Right lobe of liver (tissue), 6 donors: Measurements from ENCODE around the gene EXD3. TPM values are rescaled to one million over a fixed set of nuclear protein-coding genes. Genes with fewer than 3 reads are reported as not detected.

Experiments used
- ATAC-seq, 4 donors: fragments of 200-7000 bp; cut with Tn5 transposase; one replicate each; pipeline ENCODE4 v1.9.1; 2020; ENCODE audit warnings: mild to moderate bottlenecking in 4 of 4, moderate library complexity in 4 of 4
- DNase-seq, 3 donors: peaks; one replicate each; pipeline ENCODE4 v3.0.0-alpha.2; 2020
- H3K27ac ChIP-seq, 3 donors: fragments of 200-600 bp; one replicate each; pipeline ENCODE4 v1.8.0; 2022
- H3K27me3 ChIP-seq, 2 donors: fragments of 200-600 bp; one replicate each; pipeline ENCODE4 v1.8.0; 2022
- H3K36me3 ChIP-seq, 4 donors: fragments of 200-600 bp; sonication (generic) in 1 of 4; one replicate each; pipeline versions ENCODE4 v1.5.1 to v1.8.0; 2017 to 2022; ENCODE audit warnings: control low read depth in 1 of 4
- H3K4me1 ChIP-seq, 4 donors: fragments of 200-600 bp; sonication (generic) in 1 of 4; one replicate each; pipeline versions ENCODE4 v1.5.1 to v1.8.0; 2017 to 2022; ENCODE audit warnings: control low read depth in 1 of 4
- H3K4me3 ChIP-seq, 3 donors: fragments of 200-600 bp; one replicate each; pipeline ENCODE4 v1.8.0; 2022
- H3K9me3 ChIP-seq, 4 donors: fragments of 200-600 bp; sonication (generic) in 1 of 4; one replicate each; pipeline versions ENCODE4 v1.5.1 to v1.8.0; 2017 to 2022; ENCODE audit warnings: control low read depth in 1 of 4
- POLR2A ChIP-seq: fragments of 450-650 bp; IDR thresholded peaks from one replicate; pipeline ENCODE4 v1.6.1; 2017; ENCODE audit warnings: antibody characterized with exemption, mild to moderate bottlenecking
- WGBS: methylation state at CpG from one replicate; pipeline ENCODE4 v1.1.6; 2018; ENCODE audit warnings: low coverage, low lambda C conversion rate; ENCODE audit not compliant: insufficient coverage; ENCODE audit errors: missing lambda C conversion rate; 5-methylcytosine and 5-hydroxymethylcytosine counted together
- intact Hi-C, 2 donors: fragments of 100-400 bp; cut with DNase I; formaldehyde crosslinking; loops; one replicate each; pipeline versions ENCODE4 v1.11.2 to v1.14.1; 2022
- total RNA-seq, 6 experiments: library from RNA; depleted of rRNA in 2 of 6; stranded (reverse); fragments of >200 nt in 2 of 6; fragmentation: NEBNext Ultra II Directional in 3 of 6; extraction: Animal tissue kit (Norgen Biotek cat#: 25700) in 3 of 6; gene quantifications; one replicate each; pipeline versions ENCODE4 v1.1.0 to v1.2.4, GENCODE V29; 2016 to 2023
- TF ChIP-seq, protein P1 (sequence below), 4 donors: fragments of 200-600 bp in 3 of 4; fragments of 450-650 bp in 1 of 4; IDR thresholded peaks; one replicate each; pipeline versions ENCODE4 v1.5.1 to v1.8.0; 2016 to 2022; ENCODE audit warnings: antibody characterized with exemption in 4 of 4, mild to moderate bottlenecking in 2 of 4
- donor health status: DM: no; HTN: yes; CAD: no.
- donor health status: DM: no; HTN: no; CAD: no.
- donor health status: DM: no; HTN: no; CAD: no.
- donor health status: DM: no; HTN: yes; CAD: no.
- donor health status: DM: no; HTN: yes; CAD: no.

The EXD3 gene
- total RNA-seq, 6 experiments from 2014 or later: 3.3 to 14.4 (median 10.6) TPM

DNA sequence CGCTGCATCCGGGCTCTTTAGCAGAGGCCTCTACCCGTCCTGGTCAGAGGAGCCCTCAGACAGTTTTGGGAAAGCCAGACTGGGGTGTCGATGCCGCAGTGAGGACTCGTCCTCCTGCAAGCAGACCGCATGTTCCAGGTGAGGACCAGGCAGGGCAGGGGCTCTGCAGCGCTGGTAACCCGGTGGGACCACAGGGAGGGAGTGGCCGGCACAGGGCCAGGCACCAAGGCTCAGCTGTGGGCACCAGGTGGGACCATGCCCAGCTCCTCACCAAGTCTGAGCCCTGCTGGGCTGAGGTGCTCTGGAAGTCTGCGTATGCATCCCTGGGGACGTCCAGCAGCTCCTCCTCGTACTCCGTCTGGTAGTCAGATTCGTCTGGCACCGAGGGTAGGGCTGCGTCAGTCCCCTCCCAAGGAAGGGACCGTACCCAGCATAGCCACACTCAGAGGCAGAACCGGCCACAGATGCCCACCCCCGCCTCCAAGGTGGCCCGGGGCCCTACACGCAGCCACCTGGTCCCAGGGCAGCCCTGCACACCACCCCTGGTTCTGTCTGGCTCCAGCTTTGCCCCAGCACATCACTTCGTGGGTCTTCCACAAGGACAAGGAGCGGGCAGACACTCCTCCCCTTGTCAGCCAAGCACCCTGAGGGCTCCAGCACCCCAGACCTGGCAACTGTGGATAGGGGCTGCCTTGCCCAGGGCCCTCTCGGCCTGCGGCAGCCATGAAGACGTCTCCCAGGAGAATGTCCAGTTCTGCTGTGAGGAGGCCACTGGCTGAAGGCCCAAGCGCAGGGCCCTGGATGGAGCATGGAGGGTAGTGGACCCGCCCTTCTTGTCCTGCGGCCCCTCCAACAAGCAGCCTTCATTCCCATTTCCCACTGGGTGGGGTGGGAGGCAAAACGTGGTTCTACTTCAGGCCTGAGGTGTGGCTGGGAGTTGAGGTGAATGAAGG lies 37.7 kb upstream of the EXD3 start:
- no CpG with 5 or more reads among the region's 31 CpGs for WGBS
- peak; percentile 31 to 60 (median 51) for DNase-seq

DNA sequence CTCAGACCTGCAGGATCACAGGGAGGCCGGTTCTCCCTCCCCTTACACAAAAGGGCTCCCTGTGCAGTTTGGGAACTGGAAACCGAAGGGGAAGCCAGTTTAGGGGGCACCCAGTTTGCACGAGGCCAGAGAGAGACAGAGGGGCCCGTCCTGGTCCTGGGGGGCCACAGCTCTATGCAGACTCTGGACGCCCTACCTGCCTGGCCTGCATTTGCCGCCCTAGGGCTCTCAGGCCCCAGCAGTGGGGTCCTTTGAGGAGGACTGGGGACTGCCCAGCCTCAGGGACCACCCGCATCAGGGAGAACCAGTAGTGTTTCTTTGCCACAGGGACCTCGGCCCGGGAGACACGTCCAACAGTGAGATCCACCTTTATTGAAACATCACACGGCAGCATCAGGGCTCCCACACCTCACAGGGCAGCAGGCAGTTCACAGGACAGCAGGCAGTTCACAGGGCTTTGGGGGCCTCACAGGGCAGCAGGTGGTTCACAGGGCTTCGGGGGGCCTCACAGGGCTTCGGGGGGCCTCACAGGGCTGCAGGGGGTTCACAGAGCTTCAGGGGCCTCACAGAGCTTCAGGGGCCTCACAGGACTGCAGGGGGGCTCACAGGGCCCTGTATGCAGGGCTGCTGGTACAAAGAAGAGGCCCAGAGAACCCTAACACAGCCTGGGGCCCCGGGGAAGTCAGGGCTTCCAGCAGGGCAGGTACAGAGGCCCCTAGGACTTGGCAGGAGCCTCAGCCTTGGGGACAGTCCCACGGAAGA lies 36.8 kb upstream of the EXD3 start:
- peak overlapping the region; percentile 28 to 86 (median 61) for H3K27ac ChIP-seq
- peak overlapping the region; percentile 3 to 73 (median 33) for H3K4me3 ChIP-seq
- DNase-seq (peak in 2 of 3 donors; percentile 31 to 58), ATAC-seq (peak in 3 of 4 donors; percentile 0 to 1 (median 0))
- WGBS: 0% methylated on average over 1 of the region's 15 CpGs
- no peak for TF ChIP-seq POLR2A
- TF ChIP-seq, protein P1, sequence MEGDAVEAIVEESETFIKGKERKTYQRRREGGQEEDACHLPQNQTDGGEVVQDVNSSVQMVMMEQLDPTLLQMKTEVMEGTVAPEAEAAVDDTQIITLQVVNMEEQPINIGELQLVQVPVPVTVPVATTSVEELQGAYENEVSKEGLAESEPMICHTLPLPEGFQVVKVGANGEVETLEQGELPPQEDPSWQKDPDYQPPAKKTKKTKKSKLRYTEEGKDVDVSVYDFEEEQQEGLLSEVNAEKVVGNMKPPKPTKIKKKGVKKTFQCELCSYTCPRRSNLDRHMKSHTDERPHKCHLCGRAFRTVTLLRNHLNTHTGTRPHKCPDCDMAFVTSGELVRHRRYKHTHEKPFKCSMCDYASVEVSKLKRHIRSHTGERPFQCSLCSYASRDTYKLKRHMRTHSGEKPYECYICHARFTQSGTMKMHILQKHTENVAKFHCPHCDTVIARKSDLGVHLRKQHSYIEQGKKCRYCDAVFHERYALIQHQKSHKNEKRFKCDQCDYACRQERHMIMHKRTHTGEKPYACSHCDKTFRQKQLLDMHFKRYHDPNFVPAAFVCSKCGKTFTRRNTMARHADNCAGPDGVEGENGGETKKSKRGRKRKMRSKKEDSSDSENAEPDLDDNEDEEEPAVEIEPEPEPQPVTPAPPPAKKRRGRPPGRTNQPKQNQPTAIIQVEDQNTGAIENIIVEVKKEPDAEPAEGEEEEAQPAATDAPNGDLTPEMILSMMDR (IDR thresholded peaks at IDR 0.05): no peak
- intact Hi-C loops: no loop called here
- H3K36me3 ChIP-seq: no peaks in the 10 kb centered on the region
- H3K9me3 ChIP-seq: no peaks in the 10 kb centered on the region
- H3K27me3 ChIP-seq: no peaks in the 10 kb centered on the region
- H3K4me1 ChIP-seq: peaks cover 0 to 21% (median 2%) of the 10 kb centered on the region in 4 donors

More for the DNA sequence above, 37.7 kb upstream of the EXD3 start:
- no peaks in the 10 kb centered on the region for H3K9me3 ChIP-seq
- H3K27me3 ChIP-seq: no peaks in the 10 kb centered on the region
- no peak for ATAC-seq
- intact Hi-C loops: no loop called here
- no peak overlapping the region for H3K27ac ChIP-seq
- H3K36me3 ChIP-seq: no peaks in the 10 kb centered on the region
- H3K4me1 ChIP-seq: peaks cover 0 to 15% (median 0%) of the 10 kb centered on the region in 4 donors
- no peak overlapping the region for H3K4me3 ChIP-seq
- TF ChIP-seq, protein P1 (IDR thresholded peaks at IDR 0.05): no peak
- no peak for TF ChIP-seq POLR2A

DNA sequence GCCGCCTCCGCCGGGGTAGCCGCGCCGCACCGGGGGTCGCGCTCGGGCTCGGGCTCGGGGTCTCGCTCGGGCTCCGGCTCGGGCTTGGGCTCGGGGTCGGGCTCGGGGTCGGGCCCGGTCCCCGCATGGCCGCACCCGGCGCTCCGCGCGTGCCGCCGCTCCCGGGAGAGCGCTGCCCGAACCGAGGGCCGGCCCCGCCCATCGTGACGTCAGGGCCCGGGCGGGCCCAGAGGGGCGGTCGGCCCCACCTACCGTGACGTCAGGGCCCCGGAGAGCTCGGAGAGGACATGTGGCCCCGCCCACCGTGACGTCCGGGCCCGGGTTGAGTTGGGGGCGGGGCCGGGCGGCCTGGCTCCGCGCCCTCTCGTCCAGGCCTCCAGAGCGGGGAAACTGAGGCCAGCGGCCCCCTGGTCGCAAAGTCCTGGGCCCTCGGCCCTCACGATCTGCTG lies 36.2 kb upstream of the EXD3 start, which contains the start of gene NSMF:
TSS of gene NSMF (minus strand) at position 183 of the 449 bp plus-strand sequence. CDS start 232 bp downstream, outside the sequence.
- Histone ChIP-seq H3K36me3 (no peaks in the 10 kb centered on the region), H3K27me3 (no peaks in the 10 kb centered on the region), H3K9me3 (no peaks in the 10 kb centered on the region), H3K4me3 (peak within 1 kb of the TSS; percentile 65 to 73 (median 69)), H3K4me1 (peaks cover 0 to 25% (median 3%) of the 10 kb centered on the region in 4 donors), H3K27ac (peak within 1 kb of the TSS; percentile 28 to 86 (median 61))
- 0% methylated on average over 5 of the region's 62 CpGs for WGBS
- ATAC-seq (peak; percentile 80 to 88 (median 84)), DNase-seq (peak; percentile 97 to 98 (median 97))
- TF ChIP-seq, protein P1 (IDR thresholded peaks at IDR 0.05): no peak
- peak; percentile 91 for TF ChIP-seq POLR2A
- intact Hi-C loops: no loop called here
